IPS-NIHi7 (cell line): Measurements from ENCODE around the gene ANAPC2.

Experiments
- DNase-seq: peaks from one replicate; pipeline ENCODE4 v3.0.0; 2012; ENCODE audit warnings: mixed read lengths; ENCODE audit errors: extremely low spot score

ANAPC2 gene, protein sequence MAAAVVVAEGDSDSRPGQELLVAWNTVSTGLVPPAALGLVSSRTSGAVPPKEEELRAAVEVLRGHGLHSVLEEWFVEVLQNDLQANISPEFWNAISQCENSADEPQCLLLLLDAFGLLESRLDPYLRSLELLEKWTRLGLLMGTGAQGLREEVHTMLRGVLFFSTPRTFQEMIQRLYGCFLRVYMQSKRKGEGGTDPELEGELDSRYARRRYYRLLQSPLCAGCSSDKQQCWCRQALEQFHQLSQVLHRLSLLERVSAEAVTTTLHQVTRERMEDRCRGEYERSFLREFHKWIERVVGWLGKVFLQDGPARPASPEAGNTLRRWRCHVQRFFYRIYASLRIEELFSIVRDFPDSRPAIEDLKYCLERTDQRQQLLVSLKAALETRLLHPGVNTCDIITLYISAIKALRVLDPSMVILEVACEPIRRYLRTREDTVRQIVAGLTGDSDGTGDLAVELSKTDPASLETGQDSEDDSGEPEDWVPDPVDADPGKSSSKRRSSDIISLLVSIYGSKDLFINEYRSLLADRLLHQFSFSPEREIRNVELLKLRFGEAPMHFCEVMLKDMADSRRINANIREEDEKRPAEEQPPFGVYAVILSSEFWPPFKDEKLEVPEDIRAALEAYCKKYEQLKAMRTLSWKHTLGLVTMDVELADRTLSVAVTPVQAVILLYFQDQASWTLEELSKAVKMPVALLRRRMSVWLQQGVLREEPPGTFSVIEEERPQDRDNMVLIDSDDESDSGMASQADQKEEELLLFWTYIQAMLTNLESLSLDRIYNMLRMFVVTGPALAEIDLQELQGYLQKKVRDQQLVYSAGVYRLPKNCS

DNA sequence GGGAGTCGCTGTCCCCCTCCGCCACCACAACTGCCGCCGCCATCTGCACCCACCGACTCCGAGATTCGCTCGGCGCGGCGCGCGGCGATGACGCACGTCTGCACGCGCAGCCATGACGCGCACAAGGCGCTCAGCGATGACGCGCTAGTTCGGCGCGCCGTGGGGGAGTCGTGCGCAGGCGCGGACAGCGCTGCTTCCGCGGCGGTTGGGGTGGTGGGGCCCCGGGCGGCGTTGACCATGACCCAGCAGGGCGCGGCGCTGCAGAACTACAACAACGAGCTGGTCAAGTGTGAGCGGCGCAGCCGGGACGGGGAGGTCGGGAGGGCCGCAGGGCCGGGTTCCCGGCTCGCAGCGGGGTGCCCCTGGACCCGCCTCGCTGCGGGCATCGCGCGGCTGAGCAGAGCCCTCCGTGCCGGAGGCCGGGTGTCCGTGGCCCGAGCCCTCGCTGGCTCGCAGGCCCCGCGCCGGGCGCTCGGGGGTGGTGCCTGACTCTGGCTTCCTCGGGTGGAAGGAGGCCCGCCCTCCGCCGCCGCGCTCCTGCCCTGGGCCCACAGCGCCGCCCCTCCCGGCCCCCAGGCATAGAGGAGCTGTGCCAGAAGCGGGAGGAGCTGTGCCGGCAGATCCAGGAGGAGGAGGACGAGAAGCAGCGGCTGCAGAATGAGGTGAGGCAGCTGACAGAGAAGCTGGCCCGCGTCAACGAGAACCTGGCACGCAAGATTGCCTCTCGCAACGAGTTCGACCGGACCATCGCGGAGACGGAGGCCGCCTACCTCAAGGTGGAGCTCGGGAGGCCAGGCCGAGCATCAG lies at the start of gene ANAPC2, which contains the start of gene SSNA1:
TSS of gene ANAPC2 (minus strand) at position 71 of the 807 bp plus-strand sequence. CDS start at position 43, 28 bp downstream.
TSS of gene SSNA1 (plus strand) at position 187 of the 807 bp plus-strand sequence. CDS start at position 238, 51 bp downstream.
- peak; percentile 94 for DNase-seq

DNA sequence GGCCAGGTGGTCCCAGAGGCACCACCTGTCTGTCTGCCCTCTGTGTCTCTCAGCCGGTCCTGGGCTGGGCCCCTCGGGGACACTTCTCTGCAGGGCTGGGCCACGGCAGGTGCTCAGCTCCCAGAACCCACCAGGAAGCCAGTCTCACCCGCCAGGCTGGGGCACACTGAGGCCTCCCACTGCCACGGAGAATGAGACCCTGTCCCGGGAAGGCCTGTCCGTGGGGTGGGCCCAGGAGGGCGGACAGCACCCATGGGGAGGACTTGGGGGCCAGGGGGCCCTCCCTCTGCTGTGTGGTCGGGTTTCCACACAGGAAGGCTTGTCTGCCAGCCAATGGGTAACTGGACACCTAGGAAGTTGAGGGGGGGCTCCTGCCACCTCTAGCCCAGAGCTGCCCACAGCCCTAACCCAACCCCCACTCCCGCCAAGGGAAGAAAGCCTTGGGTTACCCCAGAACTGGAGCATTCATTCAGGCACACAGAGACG lies 48.6 kb upstream of the ANAPC2 start:
- DNase-seq: no peak

DNA sequence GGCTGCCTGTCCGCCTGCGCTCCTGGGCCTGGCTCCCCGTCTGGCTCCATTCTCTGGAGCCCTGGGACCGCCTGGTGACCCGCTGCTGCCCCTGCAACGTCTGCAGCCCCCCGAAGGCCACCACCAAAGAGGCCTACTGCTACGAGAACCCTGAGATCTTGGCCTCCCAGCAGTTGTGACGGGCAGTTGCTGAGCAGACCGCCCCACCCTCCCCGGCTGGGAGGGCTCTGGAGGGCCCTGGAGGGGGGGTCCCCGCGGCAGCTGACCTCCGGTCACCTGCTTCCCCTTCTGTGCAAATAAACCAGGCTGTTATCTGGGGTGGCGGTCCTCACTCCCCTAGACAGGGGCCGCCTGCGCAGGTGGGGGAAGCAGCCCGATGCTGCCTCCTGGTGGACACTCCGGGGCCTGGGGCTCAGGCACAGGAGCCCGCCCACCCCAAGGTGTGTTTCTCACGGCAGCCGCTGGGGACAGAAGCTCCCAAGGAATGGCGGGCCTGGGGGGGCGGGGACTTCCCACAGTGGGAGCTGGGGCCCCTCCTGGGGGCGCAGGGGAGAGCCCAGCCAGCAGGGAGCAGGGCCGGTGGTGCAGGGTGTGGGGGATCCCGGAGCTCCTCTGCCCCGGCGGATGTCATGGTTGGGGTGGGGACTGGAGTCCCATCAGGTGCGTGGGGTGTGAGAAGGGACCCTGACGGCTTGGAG lies 48.0 kb upstream of the ANAPC2 start:
- DNase-seq: peak; percentile 94

DNA sequence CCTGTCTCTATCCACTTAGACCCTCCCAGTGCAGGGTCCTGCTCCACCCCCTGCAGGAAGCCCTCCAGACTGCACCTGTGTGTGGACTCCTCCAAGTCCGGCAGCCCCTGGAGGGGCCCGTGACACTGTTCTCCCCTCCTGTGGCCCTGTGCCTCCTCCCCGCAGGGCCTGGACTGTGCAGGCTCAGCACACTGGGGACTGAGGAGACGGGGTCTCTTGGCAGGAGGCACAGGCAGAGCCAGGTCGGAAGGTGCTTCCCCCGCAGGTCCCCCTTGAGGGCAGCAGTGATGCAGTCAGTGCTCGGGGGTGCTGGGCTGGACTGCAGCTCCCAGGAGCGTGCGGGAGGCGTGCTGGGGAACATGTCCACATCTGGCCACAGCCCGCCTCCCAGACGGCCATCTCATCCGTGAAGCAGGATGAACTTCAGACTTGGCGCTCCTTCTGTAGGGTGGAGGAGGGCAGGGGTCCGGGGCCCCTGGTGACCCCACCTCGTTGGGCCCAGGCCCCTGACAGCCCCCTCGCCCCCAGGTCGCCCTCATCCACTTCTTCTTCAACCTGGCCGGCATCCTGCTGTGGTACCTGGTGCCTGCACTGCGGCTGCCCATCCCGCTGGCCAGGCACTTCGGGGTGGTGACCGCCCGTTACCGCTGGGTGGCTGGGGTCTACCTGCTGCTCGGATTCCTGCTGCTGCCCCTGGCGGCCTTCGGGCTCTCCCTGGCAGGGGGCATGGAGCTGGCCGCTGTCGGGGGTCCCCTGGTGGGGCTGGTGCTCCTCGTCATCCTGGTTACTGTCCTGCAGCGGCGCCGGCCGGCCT lies 47.3 kb upstream of the ANAPC2 start:
- no peak for DNase-seq

DNA sequence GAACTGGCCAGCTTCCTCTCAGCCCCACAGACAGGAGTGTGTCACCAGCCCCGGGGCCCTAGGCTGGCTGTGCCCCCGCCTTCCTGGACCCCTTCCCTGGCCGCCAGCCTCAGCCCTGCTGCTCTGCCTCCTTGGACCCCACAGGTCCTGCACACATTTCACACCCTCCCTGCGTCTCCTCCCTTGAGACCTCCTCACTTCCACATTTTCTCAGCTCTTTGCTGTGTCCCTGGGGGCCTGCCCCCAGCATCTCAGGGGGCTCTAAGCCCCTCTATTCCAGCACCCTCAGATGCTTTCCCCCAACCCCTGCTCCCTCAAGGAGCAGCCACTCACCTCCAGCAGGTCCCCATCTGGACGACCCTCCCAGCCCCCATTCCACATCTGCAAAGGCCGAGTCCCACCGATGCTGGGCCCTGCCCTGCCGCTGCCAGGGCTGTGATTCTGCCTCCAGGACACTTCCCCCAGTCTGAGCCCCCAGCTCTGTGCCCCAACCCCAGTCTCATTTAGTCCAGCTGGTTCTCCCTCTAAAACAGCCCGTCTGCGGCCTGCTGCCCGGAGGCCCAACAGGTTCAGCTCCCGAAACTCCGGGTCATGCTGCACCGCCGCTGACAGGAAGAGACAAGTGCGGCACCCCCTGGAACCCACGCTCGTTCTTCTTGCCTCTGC lies 46.5 kb upstream of the ANAPC2 start:
- DNase-seq: no peak

DNA sequence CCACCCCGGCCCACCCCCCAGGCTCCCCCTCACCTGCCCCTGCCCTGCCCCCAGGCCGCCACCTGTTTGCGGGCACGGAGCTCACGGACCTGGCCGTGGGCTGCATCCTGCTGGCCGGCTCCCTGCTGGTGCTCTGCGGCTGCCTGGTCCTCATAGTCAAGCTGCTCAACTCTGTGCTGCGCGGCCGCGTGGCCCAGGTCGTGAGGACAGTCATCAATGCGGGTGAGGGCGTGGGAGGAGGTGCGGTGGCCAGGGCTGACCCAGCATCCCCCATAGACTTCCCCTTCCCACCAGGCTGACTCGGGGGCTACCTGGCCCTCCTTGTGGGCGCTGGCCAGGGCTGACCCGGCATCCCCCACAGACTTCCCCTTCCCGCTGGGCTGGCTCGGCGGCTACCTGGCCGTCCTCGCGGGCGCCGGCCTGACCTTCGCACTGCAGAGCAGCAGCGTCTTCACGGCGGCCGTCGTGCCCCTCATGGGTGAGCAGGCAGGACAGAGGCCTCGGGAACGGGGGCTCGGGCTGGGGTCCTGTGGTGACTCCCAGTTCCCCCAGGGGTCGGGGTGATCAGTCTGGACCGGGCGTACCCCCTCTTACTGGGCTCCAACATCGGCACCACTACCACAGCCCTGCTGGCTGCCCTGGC lies 45.8 kb upstream of the ANAPC2 start:
- no peak for DNase-seq

DNA sequence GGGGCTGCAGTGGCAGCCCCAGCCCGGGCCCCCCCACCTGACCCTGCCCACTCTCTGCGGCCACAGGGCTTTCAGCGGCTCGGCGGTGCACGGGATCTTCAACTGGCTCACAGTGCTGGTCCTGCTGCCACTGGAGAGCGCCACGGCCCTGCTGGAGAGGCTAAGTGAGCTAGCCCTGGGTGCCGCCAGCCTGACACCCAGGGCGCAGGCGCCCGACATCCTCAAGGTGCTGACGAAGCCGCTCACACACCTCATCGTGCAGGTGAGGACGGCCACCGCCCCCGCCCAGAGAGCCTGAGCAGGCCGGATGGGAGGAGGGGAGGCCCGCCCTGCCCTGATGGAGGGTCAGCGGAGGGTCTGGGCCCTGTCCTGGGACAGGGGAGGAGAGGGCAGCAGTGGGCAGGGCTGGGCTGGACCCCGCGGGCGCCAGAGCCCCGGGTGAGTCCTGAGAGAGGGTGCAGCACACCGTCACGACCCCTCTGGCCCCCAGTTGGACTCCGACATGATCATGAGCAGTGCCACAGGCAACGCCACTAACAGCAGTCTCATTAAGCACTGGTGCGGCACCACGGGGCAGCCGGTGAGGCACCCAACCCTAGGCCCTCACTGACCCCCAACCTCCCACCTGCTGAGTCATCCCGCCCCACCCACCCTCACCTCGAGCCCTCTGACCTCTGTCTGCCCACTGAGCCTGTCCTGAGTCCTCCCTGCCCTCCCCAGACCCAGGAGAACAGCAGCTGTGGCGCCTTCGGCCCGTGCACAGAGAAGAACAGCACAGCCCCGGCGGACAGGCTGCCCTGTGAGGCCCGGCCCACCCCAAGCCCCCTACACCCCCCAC lies 45.0 kb upstream of the ANAPC2 start:
- no peak for DNase-seq

DNA sequence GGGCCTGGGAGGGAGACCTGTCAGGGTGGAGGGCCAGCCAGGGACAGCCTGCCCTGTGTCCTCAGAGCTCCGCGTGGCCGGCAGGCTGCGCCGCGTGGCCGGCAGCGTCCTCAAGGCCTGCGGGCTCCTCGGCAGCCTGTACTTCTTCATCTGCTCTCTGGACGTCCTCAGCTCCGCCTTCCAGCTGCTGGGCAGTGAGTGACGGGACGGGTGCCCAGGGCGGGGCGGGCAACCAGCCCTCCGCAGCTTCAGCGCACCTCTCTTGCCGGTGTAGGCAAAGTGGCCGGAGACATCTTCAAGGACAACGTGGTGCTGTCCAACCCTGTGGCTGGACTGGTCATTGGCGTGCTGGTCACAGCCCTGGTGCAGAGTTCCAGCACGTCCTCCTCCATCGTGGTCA lies 44.1 kb upstream of the ANAPC2 start:
- no peak for DNase-seq

DNA sequence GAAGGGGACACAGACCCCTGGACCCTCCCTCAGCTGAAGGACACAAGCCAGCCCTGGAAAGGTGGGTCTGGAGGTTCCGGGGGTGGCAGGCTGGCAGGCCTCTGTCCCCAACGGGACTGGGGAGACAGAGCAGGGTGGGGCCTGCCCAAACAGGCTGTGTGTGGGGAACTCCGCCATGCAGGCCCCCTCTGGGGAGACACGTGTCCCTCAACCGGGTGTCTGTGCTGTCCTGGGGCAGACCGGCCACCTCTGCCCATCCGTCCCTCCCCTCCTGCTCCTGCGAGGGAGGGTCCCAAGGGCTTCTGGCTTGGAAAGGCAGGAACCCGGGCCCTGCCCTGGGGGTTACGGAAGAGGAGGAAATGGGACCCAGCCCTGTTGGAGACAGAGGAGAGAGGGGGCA lies 43.7 kb upstream of the ANAPC2 start:
- no peak for DNase-seq

DNA sequence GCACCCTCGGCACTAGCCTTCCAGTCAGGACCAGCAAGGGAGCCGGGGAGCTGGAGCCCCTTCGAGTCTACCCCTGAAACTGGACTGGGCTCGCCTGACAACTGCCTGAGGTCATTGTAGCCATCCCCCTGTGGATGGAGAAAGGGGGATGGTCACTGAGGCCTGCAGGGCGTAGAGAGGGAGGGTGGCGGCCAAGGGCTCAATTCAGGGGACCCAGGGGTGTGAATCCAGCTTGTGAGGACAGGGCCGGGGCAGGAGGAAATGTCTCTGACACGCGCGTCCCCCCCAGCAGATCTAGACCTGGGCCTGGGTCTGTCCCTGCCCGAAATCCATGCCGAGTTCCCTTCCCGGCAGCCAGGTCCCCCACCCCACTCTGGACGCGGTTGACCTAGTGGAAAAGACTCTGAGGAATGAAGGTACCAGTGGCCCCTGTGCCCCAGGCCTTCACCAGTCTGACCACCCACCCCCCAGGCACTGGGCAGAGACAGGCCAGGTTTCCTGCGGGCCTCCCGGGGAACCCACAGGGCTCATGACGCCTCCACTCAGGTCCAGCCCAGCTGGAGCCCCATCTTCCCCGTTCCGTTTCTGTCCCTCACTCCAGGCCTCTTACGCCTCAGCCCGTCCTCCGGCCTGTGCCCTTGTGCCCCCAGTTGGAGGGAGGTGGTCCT lies 43.1 kb upstream of the ANAPC2 start:
- DNase-seq: no peak

DNA sequence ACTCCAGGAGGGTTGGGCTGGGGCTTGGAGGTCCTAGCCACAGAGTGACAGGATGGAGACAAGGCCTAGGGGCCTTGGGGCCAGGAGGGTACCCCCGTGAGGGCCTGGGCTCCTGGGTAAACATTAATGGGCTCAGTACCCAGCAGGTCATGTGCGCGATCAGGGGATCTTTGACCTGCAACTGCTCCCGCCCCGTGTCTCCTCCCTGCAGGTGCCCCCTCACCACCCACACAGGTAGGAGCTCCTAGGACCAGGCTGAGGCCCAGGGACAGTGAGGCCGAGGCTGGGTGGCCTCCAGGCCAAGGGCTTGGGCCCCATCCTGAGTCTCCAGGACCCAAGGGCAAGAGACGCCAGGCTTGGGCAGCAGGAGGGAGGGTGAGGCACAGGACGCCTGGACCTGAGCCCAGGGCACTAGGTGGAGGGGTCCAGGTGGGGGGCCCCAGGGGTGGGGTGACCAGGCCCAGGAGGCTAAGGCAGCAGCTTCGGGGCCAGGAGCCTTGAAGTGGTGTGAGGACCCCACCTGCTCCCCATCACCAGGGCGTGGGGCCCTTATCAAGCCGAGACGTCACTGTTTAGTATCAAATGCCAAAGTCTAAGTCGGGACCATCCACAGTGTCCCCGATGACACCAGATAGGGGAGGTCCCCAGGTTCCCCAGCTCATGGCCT lies 42.5 kb upstream of the ANAPC2 start, which contains the start of gene SLC34A3:
TSS of gene SLC34A3 (plus strand) at position 197 of the 667 bp plus-strand sequence. CDS start 802 bp downstream, outside the sequence.
- no peak for DNase-seq

DNA sequence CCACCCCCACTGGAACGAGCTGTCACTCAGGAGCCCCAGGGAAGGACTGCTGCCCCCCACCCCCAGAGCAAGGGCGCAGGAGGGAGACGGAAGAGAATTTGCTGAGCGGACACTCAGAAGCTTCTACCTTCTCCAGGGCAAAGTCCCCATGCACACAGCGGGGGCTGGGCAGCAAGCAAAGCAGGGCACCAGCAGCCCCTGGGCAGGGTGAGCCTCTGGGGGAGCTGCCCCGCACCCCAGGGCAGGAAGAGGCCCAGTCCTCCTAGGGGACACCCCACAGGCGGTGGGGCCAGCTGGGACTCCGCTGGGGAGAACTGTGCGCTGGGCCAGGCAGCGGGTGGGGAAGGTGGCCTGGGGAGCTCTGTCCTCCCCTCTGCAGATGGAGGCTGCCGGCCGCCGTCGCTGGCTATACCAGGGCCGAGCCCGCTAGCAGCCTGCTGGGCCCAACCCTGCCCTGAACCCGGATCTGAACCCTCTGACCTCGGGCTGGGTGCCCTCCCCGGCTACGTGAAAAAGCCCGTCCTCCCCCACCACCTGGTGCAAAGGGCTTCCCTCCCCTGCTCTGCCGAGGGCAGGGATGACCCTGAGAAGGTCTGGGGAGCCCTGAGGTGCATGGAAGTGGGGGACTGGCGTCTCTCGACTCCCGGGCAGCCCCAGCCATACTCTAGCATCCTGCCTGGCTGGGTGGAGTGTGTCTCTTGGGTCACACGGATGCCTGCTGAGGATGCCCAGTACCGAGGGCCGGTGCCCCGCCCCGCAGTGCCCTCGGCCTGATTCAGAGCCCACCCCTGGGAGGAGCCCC lies 41.7 kb upstream of the ANAPC2 start:
- DNase-seq: no peak

DNA sequence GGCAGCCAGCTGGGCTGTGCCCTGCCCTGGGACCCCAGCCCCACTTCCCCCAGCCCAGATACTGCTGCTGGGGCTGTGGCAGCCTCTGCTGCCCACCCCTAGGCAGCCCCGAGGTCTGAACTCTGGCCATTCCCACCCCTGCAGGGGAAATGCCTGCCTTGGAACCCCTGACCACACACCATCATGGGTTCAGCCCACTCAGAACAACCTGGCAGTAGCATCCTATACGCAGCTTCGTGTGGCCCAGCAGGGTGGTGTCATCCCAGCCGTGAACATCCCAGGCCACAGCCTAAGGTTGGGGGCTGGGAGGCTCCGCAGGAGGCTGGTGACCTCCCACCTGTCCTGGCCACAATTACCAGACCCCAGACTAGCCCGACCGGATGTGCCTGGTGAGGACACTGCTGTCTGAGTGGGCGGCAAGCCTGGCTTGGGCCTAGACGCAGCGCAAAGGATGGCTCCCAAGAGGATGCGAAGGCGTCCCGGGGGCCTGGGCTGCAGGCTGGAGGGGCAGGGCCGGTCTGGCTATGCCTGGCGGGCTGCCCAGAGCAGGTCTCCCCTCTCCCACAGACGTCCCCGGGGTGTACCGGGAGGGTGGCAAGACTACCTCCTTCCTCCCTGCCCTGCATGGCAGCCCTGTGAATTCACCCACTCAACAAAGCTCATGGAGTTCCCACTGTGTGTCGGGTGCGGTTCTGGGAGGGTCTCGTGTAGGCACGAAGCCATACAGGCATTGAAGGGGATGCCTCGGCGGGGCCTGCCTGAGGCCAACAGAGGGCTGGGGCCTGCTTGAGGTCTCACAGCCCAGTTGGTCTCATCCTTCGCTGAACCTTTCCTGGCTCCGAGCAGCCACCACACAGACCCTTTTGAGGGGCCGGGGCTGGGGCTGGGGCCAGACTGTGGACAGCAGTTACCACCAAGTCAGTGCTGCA lies 40.9 kb upstream of the ANAPC2 start:
- no peak for DNase-seq

DNA sequence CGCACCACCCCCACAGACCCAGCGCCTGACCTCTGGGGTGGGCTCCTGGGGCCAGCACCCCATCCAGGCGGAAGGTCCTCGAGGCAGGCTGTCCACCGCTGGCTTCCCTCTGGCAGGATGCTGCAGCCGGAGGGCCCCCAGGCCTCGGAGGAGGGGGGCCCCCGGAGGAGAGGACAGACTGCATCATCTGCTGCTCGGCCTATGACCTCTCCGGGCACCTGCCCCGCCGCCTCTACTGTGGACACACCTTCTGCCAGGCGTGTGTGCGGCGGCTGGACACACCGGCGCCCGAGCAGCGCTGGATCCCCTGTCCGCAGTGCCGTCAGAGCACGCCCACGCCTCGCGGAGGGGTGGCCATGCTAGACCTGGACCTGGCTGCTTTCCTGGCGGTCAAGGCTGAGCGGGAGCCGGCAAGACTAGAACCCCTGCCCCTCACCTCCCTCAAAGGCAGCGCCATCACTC lies 40.2 kb upstream of the ANAPC2 start:
- no peak for DNase-seq
